OCI-M2 (cell line): ENCODE measurements around the gene PEPD.

Experiments used
- DNase-seq: peaks from one replicate; lab custom pipeline; 2025; ENCODE audit not compliant: unreplicated experiment; lab: John Stamatoyannopoulos, UW

PEPD gene

DNA sequence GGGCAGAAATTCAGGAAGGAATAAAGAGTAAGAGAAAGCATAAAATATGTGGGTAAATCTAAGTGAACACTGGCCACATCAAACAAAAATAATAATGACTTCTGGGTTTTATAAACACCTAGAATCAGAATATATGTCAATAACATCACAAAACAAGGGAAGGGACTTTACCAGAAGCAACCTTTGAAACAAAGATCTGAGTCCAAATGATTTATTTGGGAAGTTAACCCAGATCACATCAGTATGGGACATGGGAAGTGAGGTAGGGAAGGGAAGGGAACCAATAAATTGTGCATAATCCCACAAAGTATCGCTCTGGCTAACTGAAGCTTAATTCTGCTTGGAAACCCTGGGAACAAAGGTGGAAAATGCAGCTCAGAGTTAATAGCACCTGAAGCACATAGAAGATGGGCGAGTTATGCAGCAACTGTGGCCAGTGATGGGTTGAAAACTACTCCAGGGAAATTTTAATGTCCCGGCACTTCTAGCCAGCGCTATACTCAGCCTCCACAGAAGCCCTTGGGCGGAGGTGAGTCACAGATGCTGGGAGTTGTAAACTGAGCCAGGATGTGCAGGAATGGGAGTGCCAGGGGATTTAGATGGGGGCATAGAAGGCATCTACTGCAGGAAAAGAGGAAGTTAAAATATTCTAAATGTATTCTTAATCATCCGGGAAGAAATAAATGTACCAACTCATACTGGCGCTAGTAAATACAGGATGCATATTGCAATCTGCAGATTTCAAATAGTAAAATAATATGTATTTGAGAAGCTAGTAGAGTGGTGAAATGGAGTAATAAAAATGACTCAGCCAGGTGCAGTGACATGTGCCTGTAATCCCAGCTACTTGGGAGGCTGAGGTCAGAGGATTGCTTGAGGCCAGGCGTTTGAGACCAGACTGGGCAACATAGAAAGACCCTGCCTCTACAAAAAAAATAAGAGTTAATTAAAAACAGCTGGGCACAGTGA lies 182.3 kb downstream of the PEPD start:
- DNase-seq: no peak
